Fibroblast of lung (primary cell): ENCODE data around the gene SH3RF1.

Source experiments
- EZH2 ChIP-seq: IDR thresholded peaks from 2 replicates; pipeline ENCODE4 v1.5.1; 2012; ENCODE audit warnings: low read length, control low read depth, mild to moderate bottlenecking; ENCODE audit errors: missing control alignments
- TF ChIP-seq, protein P1 (sequence below), 2 donors: IDR thresholded peaks in 1 of 2; conservative IDR thresholded peaks in 1 of 2; 1 replicate in 1 of 2; 2 replicates in 1 of 2; pipeline ENCODE4 v1.5.1; 2011 to 2012; ENCODE audit warnings: low read length in 2 of 2, control low read depth in 1 of 2, inconsistent platforms in 1 of 2, low read depth in 1 of 2, mild to moderate bottlenecking in 1 of 2

DNA sequence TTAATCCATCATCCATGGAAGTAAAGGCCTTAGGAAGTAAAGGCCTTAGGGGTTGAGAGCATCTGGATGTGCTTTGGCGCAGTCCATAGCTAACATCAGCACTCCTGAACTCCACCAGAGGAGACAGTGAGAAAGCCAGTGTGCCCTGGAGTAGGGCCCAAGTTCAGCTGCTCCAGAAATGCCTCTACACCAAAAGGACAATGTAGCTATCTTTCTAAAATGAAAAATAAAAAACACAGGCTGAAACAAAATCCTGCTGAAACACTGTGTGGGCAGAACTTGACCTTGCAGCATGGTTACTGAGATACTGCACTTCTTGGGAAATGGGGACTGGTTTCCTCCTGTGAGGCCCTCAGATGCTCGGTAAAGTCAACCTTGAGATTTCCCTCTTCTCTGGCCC is 29.3 kb downstream of the SH3RF1 start:
- TF ChIP-seq, protein P1, sequence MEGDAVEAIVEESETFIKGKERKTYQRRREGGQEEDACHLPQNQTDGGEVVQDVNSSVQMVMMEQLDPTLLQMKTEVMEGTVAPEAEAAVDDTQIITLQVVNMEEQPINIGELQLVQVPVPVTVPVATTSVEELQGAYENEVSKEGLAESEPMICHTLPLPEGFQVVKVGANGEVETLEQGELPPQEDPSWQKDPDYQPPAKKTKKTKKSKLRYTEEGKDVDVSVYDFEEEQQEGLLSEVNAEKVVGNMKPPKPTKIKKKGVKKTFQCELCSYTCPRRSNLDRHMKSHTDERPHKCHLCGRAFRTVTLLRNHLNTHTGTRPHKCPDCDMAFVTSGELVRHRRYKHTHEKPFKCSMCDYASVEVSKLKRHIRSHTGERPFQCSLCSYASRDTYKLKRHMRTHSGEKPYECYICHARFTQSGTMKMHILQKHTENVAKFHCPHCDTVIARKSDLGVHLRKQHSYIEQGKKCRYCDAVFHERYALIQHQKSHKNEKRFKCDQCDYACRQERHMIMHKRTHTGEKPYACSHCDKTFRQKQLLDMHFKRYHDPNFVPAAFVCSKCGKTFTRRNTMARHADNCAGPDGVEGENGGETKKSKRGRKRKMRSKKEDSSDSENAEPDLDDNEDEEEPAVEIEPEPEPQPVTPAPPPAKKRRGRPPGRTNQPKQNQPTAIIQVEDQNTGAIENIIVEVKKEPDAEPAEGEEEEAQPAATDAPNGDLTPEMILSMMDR (conservative IDR thresholded peaks at IDR 0.05 in 1 of 2, IDR thresholded peaks at IDR 0.05 in 1 of 2; ENCODE audit: low read depth in 1 of 2, low read length in 2 of 2) = no peak
- no peak for TF ChIP-seq EZH2
